Measurements from ENCODE around the gene ISYNA1.

DNA sequence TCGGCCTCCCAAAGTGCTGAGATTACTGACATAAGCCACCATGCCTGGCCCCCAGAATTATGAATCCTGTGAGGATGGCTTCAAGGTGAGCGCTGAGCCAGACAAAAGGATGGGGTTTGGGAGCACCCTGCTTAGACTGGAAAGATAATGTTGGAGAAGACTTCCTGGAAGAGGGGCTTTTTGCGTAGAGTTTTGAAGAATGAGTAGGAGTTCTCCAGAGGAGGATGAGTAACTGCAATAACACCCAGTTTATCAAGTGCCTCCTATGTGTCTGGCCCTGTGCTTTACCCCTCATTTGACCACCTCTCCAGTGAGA is 52.6 kb downstream of the ISYNA1 start:
- TF ChIP-seq ZNF384 (IDR thresholded peaks at IDR 0.05): no peak
- no peak for TF ChIP-seq L3MBTL2 (conservative IDR thresholded peaks at IDR 0.05)
